Esophagus squamous epithelium (tissue), 5 donors: Measurements from ENCODE around the gene RGL2. TPM values are rescaled to one million over a fixed set of nuclear protein-coding genes. Genes with fewer than 3 reads are reported as not detected.
"Not testable (repeated sequence)": the region's sequence is repeated elsewhere in the genome, so short reads cannot be mapped to it uniquely, and the experiment has no call there.

Experiments used
- DNase-seq: peaks from one replicate; lab custom pipeline; 2025; lab: John Stamatoyannopoulos, UW
- H3K27ac ChIP-seq, 4 donors: fragments of 200-600 bp; sonication (generic); one replicate each; pipeline ENCODE4 v1.5.1; 2016 to 2019; ENCODE audit warnings: mild to moderate bottlenecking in 1 of 4
- H3K27me3 ChIP-seq, 4 donors: fragments of 200-600 bp; sonication (generic); 1 replicate in 3 of 4; 2 replicates in 1 of 4; pipeline versions ENCODE4 v1.5.1 to v1.6.0; 2017 to 2021; ENCODE audit warnings: antibody characterized with exemption in 1 of 4
- H3K36me3 ChIP-seq, 3 donors: fragments of 200-600 bp; sonication (generic); one replicate each; pipeline ENCODE4 v1.5.1; 2016 to 2019
- H3K4me1 ChIP-seq, 3 donors: fragments of 200-600 bp; sonication (generic); one replicate each; pipeline ENCODE4 v1.5.1; 2017 to 2019
- H3K4me3 ChIP-seq, 4 donors: fragments of 200-600 bp; sonication (generic); 1 replicate in 3 of 4; 2 replicates in 1 of 4; pipeline ENCODE4 v1.5.1; 2016 to 2019; ENCODE audit warnings: mild to moderate bottlenecking in 2 of 4, moderate library complexity in 1 of 4
- H3K9me3 ChIP-seq, 3 donors: fragments of 200-600 bp; sonication (generic); one replicate each; pipeline ENCODE4 v1.5.1; 2016 to 2019
- CTCF ChIP-seq, 6 experiments: fragments of 450-650 bp in 4 of 6; fragments of 200-600 bp in 2 of 6; sonication (generic) in 2 of 6; IDR thresholded peaks; one replicate each; pipeline ENCODE4 v1.5.1; 2016 to 2019; ENCODE audit warnings: antibody characterized with exemption in 6 of 6, mild to moderate bottlenecking in 4 of 6, moderate library complexity in 4 of 6
- POLR2A ChIP-seq, 4 donors: fragments of 450-650 bp; IDR thresholded peaks; one replicate each; pipeline ENCODE4 v1.6.1; 2017; ENCODE audit warnings: antibody characterized with exemption in 4 of 4, mild to moderate bottlenecking in 4 of 4, moderate library complexity in 3 of 4
- WGBS, 2 donors: methylation state at CpG; one replicate each; pipeline ENCODE4 v1.1.5; 2018; 5-methylcytosine and 5-hydroxymethylcytosine counted together
- intact Hi-C: fragments of 100-400 bp; cut with DNase I; formaldehyde crosslinking; loops from one replicate; pipeline ENCODE4 v1.15.0; 2022
- total RNA-seq, 4 donors: library from RNA; depleted of rRNA; stranded (reverse); fragments of >200 nt; gene quantifications; one replicate each; pipeline ENCODE4 v1.1.0, GENCODE V29; 2016
- donor health status: DM: yes; HTN: yes; CAD: no.

Gene RGL2
- total RNA-seq, 4 donors from 2014 or later: 54.9 to 78.7 (median 63.2) TPM

DNA sequence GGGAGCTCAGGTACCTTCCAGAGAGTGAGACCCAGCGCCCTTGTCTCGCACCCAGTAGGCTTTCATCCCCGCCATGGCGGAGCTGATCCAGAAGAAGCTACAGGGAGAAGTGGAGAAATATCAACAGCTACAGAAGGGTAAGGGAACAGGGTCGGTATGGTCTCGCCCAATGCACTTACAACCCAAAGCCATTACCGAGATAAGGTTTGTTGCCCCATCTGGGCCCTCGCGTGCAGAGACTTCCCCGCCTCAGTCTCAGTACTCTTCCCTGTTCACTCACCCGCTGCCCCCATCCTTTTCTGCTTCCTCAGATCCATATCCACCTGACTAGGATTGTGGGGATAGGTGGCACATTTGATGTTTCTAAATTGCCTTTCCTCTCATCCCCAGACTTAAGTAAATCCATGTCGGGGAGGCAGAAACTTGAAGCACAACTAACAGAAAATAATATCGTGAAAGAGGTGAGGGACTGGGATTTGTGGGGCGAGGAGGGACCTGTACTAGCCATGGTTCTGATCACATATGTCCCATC, 8.9 kb downstream of the RGL2 start:
- Histone ChIP-seq H3K4me3 (peak overlapping the region; percentile 53 to 84 (median 82)), H3K4me1 (peaks cover 21 to 49% (median 25%) of the 10 kb centered on the region in 3 donors), H3K36me3 (peaks cover 12 to 76% (median 34%) of the 10 kb centered on the region in 3 donors), H3K9me3 (no peaks in the 10 kb centered on the region), H3K27ac (peak overlapping the region; percentile 68 to 92 (median 82)), H3K27me3 (no peaks in the 10 kb centered on the region)
- DNase-seq: no peak
- 0% methylated on average over 8 to 14 of the region's 14 CpGs for whole genome bisulfite sequencing, 2 donors
- TF ChIP-seq CTCF (IDR thresholded peaks at IDR 0.05): no peak
- no peak for TF ChIP-seq POLR2A (IDR thresholded peaks at IDR 0.05)
- intact Hi-C loops: no loop called here

- intact Hi-C loops: no loop called here
- Histone ChIP-seq H3K9me3 (no peaks in the 10 kb centered on the region), H3K4me1 (peaks cover 21 to 42% (median 25%) of the 10 kb centered on the region in 3 donors), H3K4me3 (peak within 1 kb of the TSS; percentile 53 to 84 (median 82)), H3K27ac (peak within 1 kb of the TSS; percentile 68 to 92 (median 82)), H3K27me3 (no peaks in the 10 kb centered on the region), H3K36me3 (peaks cover 12 to 76% (median 30%) of the 10 kb centered on the region in 3 donors)
- no peak for TF ChIP-seq CTCF (IDR thresholded peaks at IDR 0.05)
- TF ChIP-seq POLR2A (IDR thresholded peaks at IDR 0.05): peak in 1 of 4 donors; percentile 45
- no peak for DNase-seq
- WGBS, 2 donors: 1 to 2% methylated on average over 23 to 25 of the region's 43 CpGs
Measured at GRCh38 chr6:33288921-33289783, 9.6 kb downstream of the RGL2 start, which contains the start of the genes PFDN6 and WDR46. PFDN6 (plus strand) TSS chr6:33289601; CDS start chr6:33289857, 256 bp downstream. WDR46 (minus strand) TSS chr6:33289239; CDS start chr6:33289170, 69 bp downstream.

GRCh38 chr6:33288141-33288920, 10.4 kb downstream of the RGL2 start:
- DNase-seq: no peak
- TF ChIP-seq POLR2A (IDR thresholded peaks at IDR 0.05): no peak
- TF ChIP-seq CTCF (IDR thresholded peaks at IDR 0.05): no peak
- intact Hi-C loops: no loop called here
- 3 to 23% methylated on average over 9 to 17 of the region's 21 CpGs for WGBS, 2 donors
- Histone ChIP-seq H3K9me3 (no peaks in the 10 kb centered on the region), H3K27me3 (no peaks in the 10 kb centered on the region), H3K36me3 (peaks cover 12 to 76% (median 22%) of the 10 kb centered on the region in 3 donors), H3K4me3 (peak overlapping the region; percentile 53 to 84 (median 82)), H3K4me1 (peaks cover 21 to 41% (median 25%) of the 10 kb centered on the region in 3 donors), H3K27ac (peak overlapping the region; percentile 68 to 92 (median 82))

DNA sequence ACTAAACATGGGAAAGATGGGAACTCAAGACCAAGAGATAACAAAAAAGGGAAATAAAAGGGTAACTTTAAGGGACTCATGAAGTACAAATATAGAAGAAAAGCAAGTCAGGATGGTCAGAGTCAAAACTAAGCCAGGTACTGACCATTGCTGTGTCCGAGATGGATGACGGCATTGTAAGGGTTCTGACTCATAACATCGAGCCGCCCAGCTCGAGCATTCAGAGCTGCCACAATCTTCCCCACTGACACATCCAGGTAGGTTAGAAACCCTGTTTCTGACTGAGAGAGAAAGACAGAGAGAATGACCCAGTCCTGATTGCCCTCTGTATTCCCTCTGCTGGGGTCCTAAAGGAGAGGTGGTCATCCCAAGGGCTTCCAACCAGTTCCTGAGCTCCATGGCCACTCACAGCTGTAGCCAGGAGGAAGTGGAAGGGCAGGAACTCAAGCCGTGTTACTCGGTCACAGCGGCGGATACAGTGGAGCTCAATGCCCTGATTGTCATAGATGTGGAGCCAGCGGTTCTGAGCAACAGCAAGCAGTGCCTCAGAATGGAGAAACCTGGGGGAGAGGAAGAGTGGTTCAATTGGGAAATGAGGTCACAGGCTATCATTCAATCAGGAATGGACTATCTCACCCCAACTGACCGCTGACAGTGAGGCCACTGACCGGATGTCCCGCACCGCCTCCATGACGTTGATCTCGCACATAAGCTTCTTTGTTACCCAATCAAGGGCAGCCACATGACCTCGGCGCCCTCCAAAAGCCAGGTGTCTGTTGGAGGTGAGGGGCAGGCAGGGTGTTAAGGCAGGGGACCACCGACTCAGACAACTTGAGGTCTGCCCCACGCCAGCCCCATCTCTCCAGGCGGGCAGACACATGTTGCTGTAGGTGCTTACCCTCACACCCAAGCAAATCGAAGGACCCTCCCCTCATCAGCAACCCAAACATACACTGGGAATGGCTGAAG, 11.5 kb downstream of the RGL2 start:
- no peak for TF ChIP-seq CTCF (IDR thresholded peaks at IDR 0.05)
- no peak for TF ChIP-seq POLR2A (IDR thresholded peaks at IDR 0.05)
- Histone ChIP-seq H3K4me1 (peaks cover 21 to 41% (median 25%) of the 10 kb centered on the region in 3 donors), H3K4me3 (no peak overlapping the region), H3K9me3 (no peaks in the 10 kb centered on the region), H3K36me3 (peaks cover 12 to 76% (median 17%) of the 10 kb centered on the region in 3 donors), H3K27me3 (no peaks in the 10 kb centered on the region), H3K27ac (no peak overlapping the region)
- no peak for DNase-seq
- intact Hi-C loops: no loop called here
- 91 to 92% methylated on average over 18 to 20 of the region's 22 CpGs for WGBS, 2 donors

DNA sequence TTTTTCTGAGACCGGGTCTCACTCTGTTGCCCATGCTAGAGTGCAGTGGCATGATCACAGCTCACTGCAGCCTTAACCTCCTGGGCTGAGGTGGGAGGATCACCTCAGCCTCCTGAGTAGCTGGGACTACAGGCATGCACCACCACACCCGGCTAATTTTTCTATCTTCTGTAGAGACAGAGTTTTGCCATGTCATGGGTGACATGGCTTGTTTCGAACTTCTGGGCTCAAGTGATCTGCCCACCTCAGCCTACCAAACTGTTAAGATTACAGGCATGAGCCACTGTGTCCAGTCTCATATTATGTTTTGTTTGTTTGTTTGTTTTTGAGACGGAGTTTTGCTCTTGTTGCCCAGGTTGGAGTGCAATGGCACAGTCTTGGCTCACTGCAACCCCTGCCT, 13.5 kb downstream of the RGL2 start:
- H3K27ac ChIP-seq, intact Hi-C loops: not testable (repeated sequence)

More for the DNA sequence above, 13.5 kb downstream of the RGL2 start:
- H3K27me3 ChIP-seq, DNase-seq, H3K4me3 ChIP-seq, H3K9me3 ChIP-seq: not testable (repeated sequence)
- peaks cover 16 to 29% (median 16%) of the 10 kb centered on the region in 3 donors for H3K4me1 ChIP-seq
- 80 to 90% methylated on average over 4 of the region's 4 CpGs for WGBS, 2 donors
- H3K36me3 ChIP-seq: peaks cover 11 to 79% (median 18%) of the 10 kb centered on the region in 3 donors
